ENCODE results near the gene GAREM1.

Gene GAREM1

DNA sequence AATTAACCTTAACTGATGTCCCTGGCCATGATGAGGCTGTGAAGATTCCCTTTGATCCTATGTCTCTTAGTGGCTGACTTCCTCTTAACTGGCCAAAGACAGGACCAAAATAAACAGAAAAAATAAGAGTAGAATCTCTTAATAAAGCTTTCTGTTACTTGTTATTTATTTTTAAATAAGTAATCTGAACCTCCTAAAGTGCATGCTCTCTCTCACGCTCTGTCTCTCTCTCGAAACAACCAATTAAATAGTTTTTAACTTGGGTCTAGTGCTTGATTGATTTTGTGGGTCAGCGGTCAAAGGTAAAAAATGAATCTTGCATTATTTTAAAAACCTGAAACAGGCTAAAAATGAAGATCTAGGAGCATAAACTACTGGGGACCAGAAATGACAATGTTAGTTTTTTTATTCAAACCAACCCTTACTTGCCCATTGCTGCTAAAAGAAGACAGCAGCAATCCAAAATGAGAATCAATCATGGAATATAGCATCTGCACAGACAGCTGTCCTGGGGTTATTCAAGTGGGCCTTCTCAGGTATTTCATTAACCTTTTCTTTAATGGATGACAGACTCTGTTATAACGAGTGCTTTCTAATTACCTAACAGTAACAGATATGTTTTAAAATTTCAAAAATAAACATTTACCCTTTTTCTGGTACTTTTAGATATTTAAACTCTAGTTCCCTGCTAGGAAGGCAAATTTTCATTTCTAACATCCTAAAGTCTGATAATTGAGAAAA lies 11.2 kb downstream of the GAREM1 start:
- no peak for DNase-seq (ENCODE audit: low spot score)

DNA sequence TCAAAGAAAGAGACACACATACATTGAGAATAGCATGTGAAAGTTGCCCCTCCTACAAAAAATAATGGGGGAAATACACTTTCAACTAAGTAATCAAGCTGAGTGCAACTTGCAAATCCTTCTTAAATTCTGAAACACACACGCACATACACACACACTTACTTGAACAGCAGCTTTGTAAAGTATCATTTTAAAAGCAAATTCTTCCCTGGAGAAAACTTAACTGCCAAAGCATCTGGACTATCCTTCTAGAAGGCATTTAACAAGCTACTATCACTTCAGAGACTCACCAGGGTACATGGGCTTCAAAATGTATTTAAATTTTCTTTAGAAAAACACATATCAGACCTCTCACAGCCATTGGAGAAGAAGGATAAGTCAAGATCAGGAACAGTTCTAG lies 15.3 kb downstream of the GAREM1 start:
- no peak for DNase-seq (ENCODE audit: low spot score)

DNA sequence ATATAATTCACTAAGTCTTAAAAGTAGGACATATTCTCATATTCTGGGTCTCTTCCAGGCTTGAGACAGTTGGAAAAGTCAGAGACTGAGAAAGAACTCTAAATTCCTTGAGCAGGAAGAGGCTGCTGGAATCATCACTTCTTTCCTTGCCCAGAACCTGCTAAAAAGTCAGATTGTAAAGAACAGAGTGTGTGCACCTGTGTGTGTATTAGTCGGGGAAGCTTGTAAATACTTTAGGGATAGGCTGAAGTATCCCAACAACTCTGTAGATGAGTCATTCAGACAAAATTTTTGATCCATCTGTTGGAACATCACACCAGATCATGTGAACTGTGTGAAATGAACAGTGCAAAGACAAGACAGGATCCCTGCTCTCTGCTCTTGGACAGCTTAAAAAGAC lies 16.1 kb downstream of the GAREM1 start:
- no peak for DNase-seq (ENCODE audit: low spot score)

DNA sequence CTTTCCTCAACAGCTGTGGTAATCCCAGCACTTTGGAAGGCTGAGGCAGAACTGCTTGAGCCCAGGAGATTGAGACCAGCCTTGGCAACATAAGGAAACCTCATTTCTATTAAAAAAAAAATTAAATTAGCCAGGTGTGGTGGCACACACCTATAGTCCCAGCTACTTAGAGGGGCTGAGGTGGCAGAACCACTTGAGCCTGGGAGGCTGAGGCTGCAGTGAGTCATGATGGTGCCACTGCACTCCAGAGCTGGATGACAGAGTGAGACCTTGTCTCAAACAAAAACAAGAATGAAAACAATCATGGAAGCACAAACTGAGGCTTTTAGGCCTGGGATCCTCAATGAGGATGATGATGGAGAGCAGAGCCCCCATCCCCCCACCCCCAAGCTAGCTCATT lies 19.8 kb downstream of the GAREM1 start:
- no peak for DNase-seq (ENCODE audit: low spot score)

DNA sequence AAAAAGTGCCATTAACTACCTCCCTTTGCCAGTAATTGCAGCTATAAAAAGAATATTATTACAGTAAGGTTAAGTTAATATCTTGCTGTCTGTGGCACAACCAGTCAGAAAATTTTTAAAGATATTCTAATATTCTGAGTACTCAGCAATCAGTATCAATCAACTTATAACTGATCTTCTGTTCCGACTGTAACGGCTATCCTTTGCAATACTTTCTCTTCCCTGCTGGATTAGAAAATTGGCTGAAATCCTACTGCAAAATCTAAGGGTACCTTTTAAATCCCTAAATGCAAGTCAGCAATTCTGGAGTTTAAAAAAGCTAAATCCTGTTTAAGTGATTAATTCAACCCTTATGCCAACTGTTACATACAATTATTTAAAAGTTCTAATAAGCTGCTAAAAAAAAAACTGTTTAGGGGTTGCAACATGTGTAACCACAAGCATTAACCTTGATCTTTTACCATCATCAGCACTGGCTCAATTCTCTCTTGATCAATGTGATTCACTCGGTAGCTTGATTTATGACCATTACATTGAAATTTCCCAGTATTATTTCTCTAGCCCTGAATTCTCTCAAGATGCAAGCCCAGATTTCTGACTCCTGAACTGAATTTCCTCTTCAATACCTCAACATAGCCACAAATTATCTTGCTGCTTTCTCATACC lies 20.5 kb downstream of the GAREM1 start:
- no peak for DNase-seq (ENCODE audit: low spot score)

DNA sequence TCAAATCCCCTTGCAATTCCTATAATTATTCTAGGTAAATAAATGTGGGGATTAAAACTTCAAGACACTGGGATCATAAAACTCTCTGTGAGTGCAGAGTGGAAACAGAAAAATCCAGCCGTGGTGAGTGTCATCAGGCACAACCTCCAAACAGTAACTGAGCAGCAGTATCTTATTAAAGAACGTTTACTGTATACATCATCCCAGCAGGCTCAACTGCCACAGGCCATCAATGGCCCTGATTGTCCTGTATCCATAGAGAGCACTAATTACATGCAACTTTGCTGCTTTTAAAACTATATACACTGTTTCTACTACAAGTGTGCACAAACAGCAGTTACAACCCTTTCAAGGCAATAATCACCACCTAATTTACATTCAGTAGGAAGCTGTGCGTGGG lies 23.9 kb downstream of the GAREM1 start:
- no peak for DNase-seq (ENCODE audit: low spot score)

DNA sequence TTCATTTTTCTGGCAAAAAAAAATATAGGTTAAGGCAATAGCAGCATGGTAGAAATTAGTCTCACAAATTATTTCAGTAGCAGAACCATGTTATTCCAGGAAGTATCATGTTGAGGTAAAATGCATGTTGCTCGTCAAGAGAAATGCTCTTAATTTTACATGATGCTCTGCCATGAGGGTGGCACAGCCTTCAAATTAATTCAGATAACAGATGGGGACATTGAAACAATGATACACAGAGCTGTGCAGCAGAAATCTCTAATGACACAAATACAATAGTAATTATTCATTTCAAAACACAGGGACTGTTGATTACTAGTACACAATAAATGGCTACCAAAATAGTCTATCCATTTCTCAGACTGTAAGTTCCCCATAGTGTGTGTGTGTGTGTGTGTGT lies 24.8 kb downstream of the GAREM1 start:
- DNase-seq (ENCODE audit: low spot score), result no peak

DNA sequence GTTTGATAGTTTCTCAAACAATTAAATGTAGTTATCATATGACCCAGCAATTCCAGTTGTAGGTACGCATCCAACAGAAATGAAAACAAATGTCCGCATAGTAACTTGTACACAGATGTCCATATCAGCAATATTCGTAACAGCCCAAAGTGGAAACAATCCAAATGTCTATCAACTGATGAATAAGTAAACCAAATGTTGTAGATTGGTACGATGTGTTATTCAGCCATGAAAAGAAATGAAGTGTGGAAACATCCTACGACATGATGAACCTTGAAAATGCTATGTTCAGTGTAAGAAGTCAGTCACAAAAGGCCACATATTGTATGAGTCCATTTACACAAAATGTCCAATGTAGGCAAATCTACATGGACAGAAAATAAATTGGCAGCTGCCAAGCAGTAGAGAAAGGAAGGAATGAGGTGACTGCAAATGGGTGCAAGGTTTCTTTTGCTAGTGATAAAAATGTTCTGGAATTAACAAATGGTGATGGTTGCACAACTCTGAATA lies 26.9 kb downstream of the GAREM1 start:
- DNase-seq (ENCODE audit: low spot score), result no peak

DNA sequence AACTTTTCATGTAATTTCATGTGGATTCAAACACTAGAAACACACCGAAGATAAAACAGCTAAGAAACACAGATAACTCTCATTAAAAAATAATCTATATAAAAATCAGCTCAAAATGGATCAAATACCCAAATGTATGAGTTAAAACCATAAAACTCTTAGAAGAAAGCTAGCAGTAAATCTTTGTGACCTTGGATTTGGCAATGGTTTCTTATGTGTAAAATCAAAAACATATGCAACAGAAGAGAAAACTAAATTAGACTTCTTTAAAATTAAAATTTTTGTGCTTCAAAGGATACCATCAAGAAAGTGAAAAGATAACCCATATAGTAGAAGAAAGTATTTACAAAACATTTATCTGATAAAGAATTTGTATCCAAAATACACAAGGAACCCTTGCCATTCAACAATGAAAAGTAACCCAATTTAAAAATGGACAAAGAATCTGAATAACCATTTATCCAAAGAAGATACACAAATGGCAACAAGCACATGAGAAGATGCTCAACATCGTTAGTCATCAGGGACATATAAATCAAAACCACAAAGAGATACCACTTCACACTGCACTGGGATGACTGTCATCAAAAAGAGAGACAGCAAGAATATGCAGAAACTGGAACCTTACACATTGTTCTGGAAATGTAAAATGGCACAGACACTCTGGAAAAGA lies 27.5 kb downstream of the GAREM1 start:
- DNase-seq (ENCODE audit: low spot score), result no peak

DNA sequence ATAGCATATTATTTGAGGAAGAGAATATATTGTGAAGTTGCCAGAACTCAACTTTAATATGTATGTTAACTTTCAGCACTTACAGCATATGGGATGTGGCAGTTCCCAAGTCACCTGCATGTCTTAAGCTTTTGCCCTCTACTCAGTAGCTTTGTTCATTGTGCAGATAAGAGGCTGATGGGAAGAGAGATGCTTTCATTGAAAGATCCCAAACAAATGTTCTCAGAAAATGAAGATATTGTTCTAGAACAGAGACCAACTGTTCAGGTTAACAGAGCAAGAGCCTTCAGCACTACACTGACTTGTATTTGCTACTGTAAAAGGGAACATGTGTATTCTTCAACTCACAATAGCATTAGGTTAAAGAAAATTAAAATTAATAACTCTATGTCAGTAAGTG lies 28.1 kb downstream of the GAREM1 start:
- DNase-seq (ENCODE audit: low spot score), result no peak

DNA sequence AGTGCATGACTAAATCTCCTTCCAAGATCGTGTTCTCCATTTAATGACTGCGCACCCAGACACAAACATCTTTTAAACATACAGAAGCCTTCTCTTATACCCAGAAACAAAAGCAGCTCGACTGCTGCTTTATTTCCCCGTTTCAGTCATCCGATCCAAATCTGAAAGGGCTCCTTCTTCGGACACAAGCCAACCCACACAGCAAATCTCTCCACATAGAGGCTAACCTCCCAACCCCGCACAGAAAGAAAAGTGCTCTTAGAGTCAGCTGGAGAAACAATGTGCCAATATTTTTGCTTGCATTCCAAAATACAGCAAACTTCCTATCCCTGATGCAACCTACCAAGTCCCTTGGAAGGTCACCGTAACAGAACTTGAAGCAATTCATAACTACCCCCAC lies 29.1 kb downstream of the GAREM1 start:
- DNase-seq (ENCODE audit: low spot score), result no peak

DNA sequence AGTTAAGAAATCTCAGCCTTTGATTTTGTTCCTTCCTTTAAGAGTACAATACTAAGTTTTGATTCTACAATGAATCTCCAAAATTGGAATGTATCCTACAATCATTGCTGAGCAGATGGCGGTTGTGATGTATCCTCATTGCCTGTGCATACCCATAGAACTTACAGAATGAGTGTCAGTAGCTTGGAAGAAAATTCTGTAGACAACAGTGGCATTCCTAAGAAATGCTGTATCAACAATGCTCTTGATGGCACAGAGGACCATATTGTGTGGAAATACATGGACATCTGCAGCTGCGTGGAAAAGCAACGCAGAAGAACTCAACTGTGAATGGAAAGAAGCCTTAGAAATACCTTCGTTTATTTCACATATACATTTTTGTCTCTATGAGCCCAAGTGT lies 30.2 kb downstream of the GAREM1 start:
- no peak for DNase-seq (ENCODE audit: low spot score)

DNA sequence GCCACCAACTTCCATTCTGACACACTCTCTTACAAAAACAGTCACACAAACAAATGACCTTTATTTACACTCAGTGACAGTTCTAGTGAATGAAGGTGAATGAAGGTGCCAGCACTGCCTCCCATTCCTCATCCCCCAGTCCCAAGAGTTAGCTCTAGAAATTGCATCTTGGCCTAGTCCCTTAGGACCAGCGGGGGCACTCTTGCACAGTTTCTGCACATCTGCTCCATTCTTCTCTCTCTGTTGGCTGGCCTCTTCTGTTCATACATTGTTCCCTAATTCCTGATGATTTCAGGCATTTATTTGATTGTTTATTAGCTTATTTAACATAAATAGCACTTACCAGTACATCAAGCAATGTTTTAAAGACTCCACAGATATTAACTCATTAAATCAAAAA lies 30.9 kb downstream of the GAREM1 start:
- DNase-seq (ENCODE audit: low spot score), result no peak

DNA sequence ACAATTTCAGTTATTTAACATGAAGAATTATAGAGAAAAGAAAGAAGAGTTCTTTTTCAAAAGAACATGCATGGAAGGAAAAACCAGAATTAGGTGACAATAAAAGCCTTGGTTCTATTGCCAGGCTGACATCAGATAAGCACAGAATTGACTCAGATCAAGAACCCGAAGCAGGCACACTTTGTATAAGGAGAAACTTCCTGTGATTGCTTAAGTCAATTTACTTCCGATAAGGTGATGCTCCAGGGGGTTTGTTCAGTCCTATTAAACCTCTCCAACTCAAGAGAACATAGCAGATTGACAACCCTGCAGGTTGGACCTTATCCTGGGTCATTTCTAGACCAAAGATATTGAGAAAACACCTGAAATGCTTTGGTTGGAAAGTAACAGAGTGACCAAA lies 31.4 kb downstream of the GAREM1 start:
- no peak for DNase-seq (ENCODE audit: low spot score)

DNA sequence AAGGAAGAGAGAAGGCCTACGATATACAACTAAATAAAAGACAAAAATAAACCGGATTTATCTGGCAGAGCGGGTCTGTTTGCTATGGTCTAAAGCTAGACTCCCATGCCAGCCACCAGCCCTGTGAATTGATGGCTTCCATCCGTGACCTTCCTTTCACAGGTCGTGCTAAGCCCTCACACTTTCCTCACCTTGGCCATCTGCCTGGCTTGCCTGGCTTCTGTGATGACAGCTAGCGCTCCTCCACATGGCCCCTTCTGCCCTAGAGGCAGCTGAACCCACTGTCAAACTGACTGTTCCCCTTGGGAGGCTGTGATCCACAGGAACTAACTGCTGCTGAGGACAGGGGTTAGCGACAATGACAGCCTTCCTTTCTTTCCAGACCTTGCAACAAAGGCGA lies 32.5 kb downstream of the GAREM1 start:
- DNase-seq (ENCODE audit: low spot score), result no peak

DNA sequence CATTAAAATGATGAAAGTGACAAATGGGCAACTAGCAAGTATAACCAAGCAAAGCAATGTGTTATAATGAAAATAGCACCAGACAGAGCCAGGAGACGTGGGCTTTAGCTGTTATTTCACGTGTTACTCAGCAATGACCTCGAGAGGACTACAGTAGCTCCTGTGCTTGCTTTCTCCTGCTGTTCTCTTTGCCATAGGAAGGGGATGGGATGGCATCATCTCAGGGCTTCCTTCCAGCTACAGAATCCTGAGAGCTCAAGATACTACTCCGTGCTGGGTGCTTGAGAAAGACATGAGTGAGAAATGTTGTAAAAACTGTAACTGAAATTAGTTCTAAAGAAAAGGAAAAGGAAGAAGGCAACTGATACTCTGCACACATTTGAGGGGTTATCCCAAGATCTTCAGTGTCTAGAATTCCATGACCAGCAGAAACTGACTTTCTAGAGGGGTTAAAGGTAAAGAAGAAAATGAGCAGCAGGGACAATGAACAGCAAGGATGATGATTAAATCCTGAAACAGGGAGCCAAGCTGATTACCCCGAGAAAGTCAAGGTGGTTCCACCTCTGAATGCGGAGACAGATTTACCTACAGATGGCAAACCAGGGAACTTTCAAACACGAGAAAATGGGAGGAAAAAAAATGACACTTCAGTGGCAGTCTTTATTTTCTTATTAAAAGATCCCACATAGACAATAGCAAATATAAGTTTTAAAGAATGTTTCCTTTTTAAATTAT lies 33.4 kb downstream of the GAREM1 start:
- DNase-seq (ENCODE audit: low spot score), result no peak

DNA sequence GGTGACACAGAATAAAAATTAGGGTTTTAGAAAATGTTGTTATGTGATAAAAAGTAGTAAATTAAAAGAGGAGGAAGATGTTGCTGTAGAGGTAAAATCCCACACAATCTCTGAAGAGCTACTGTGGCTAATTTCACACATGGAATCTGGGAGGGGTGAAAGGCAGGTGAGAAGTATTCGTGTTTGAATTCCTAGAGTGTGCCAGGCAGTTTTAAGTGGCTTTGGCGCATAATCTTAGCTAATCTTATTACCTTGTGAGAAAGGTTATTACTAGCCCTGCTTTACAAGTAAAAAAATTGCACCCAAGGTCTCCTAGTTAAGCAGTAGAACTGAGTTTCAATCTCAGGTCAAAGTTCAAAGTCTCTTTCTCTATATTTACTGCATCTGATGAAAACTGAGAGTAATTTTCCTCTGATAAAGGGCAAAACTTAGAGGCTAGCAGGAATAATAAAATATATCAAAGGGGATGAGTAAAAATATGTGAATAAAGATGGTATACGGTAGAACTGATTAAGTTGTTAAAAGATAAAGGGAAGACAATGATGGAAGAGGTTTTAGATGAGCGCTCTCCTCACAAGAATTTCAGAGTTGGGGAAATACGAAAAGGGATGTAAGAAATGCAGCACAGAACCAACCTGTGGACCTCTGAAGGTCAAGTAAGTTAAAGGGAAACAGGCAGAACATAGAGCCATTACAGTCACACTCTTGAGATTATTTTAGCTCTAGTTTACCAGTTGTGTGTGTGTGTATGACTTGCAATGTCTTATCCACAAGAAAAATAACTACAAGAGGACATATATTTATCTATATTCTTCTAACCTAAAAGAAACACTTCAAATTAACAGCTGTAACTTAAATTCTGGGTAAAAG lies 34.8 kb downstream of the GAREM1 start:
- DNase-seq (ENCODE audit: low spot score), result no peak

DNA sequence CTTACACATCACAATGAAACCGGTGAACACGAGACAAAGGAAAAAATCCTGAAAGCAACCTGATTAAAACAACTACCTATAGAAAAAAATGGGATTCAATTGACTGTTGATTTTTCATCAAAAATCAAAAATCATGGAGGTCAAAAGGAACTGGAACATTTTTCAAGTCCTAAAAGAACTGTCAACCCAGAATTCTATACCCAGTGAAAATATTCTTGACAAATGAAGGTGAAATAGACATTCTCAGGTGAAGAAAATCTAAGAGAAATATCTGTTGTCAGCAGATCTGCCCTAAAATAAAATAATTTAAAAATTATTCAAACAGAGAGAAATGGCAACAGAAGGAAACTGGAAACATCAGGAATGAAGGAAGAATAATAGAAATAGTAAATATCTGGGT lies 38.9 kb downstream of the GAREM1 start:
- no peak for DNase-seq (ENCODE audit: low spot score)

DNA sequence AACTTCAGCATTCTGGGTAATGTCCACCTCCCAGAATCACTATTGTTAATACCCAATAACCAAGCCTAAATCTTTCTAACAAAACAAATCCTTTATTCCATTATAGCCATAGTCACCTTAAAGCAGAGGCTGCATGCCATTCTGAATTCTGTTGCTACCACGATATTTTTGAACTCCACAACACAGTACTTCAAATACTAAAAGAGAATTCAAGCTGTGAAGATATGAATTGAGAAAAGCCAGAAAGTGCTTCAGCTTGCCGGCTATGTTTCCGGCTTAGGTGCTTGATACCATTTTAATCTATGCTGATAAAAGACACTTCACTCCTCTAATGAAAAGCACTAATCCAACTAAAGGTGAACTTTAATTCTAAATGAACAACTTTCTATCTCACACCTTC lies 41.3 kb downstream of the GAREM1 start:
- DNase-seq (ENCODE audit: low spot score), result no peak

DNA sequence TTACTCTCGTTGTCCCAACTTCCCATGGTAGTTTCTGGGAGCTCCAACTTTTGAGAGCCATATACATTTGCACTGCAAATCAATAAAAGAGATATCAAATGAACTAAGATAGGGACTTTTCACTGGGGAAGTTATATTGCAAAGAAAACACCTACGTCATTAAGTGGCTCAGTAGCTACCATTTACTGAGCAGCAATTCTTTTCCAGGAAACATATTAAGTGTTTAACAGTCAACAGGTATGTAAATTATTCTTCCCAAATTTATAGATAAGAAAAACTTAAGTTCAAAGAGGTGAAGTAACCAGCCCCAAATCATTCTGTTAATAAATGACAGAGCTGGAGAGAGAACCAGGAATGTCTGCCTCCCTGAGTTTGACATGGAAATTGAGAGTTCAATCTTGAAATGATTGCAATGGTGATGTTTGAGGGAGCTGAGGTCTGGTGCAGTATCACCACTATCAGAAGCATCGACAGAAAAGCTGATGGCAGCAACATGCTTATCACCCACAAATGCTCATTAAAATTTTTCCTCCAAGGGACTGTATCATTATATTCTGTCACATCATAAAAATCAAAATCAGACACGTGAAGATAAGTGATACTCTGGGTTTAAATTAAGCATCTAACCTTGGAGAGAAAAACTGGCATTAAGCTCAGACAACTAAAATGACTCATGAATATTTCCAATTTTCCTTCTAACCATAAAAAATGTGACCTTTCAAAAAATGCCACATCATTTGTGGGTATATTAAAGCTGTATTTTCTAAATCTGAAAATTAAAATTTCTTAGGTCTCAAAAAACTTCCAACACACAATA lies 43.4 kb downstream of the GAREM1 start:
- no peak for DNase-seq (ENCODE audit: low spot score)

DNA sequence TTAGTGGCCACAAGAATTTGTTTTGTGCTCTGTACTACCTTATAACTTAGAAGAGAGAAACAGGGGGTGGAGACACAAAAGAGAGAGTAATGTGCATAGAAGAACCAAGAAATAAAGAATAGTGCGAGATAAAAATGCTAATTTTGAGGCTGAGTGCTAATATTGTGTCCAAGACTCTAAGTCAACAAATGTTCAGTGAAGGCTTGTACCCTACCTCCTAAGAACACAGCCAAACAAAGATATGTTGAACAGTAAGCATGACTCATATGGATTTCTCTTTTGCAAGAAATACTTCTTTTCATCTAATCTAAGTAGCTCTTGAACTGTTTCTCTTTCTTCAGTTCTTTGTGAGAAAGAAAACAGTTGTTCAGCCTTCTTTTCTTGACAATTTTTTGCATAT lies 45.2 kb downstream of the GAREM1 start:
- no peak for DNase-seq (ENCODE audit: low spot score)
